OCI-LY3 (cell line): ENCODE measurements around the gene DMBX1.

Experiments
- H2AFZ ChIP-seq: fragments of 200-600, 300-600 bp; shearing (Covaris generic); 2 replicates; pipeline ENCODE4 v1.6.0; 2014; ENCODE audit warnings: antibody characterized with exemption, low read depth, low read length
- H3K27ac ChIP-seq: fragments of 200-600, 300-600 bp; sonication (generic); 2 replicates; pipeline ENCODE4 v1.5.1; 2014; ENCODE audit warnings: mild to moderate bottlenecking, low read length, moderate library complexity, mixed read lengths
- H3K27me3 ChIP-seq: fragments of 200-600, 300-600 bp; sonication (generic); 2 replicates; pipeline ENCODE4 v1.6.1; 2014; ENCODE audit warnings: low read depth, low read length, mixed read lengths
- H3K36me3 ChIP-seq: fragments of 200-600, 300-600 bp; sonication (generic); replicated peaks from 2 replicates; pipeline ENCODE3; 2014; ENCODE audit warnings: low read depth, low read length, mixed read lengths
- H3K4me1 ChIP-seq: fragments of 300-600, 200-600 bp; sonication (generic); 2 replicates; pipeline ENCODE4 v1.6.1; 2014; ENCODE audit warnings: low read length, mixed read lengths
- H3K4me2 ChIP-seq: fragments of 200-600, 300-600 bp; sonication (generic); 2 replicates; pipeline ENCODE4 v1.6.1; 2014; ENCODE audit warnings: low read length, mixed read lengths
- H3K4me3 ChIP-seq: fragments of 300-600, 200-600 bp; sonication (generic); 2 replicates; pipeline ENCODE4 v1.5.1; 2014; ENCODE audit warnings: antibody characterized with exemption, mild to moderate bottlenecking, low read length, moderate library complexity
- H3K79me2 ChIP-seq: fragments of 300-600, 200-600 bp; shearing (Covaris generic); 2 replicates; pipeline ENCODE4 v1.6.1; 2014; ENCODE audit warnings: mild to moderate bottlenecking, low read length, mixed read lengths
- H3K9ac ChIP-seq: fragments of 300-600, 200-600 bp; shearing (Covaris generic); 2 replicates; pipeline ENCODE4 v1.6.0; 2014; ENCODE audit warnings: mild to moderate bottlenecking, low read length, moderate library complexity
- H3K9me3 ChIP-seq: fragments of 200-600, 300-600 bp; shearing (Covaris generic); 2 replicates; pipeline ENCODE4 v1.6.1; 2014; ENCODE audit warnings: low read length, mixed read lengths; ENCODE audit not compliant: insufficient read depth
- H4K20me1 ChIP-seq: fragments of 200-600, 300-600 bp; sonication (generic); 2 replicates; pipeline ENCODE4 v1.6.1; 2016; ENCODE audit warnings: low read length, mixed read lengths; ENCODE audit not compliant: insufficient read depth
- EZH2phosphoT487 ChIP-seq: fragments of 200-600 bp; shearing (Covaris generic); IDR thresholded peaks from 2 replicates; pipeline ENCODE4 v1.6.1; 2018; ENCODE audit warnings: antibody characterized with exemption, mixed run types, low read depth
- TF ChIP-seq, protein P1 (sequence below): fragments of 200-600, 300-600 bp; sonication (generic); IDR thresholded peaks from 2 replicates; pipeline ENCODE4 v1.5.1; 2014; ENCODE audit warnings: antibody characterized with exemption, low read length, low read depth

DMBX1 gene

DNA sequence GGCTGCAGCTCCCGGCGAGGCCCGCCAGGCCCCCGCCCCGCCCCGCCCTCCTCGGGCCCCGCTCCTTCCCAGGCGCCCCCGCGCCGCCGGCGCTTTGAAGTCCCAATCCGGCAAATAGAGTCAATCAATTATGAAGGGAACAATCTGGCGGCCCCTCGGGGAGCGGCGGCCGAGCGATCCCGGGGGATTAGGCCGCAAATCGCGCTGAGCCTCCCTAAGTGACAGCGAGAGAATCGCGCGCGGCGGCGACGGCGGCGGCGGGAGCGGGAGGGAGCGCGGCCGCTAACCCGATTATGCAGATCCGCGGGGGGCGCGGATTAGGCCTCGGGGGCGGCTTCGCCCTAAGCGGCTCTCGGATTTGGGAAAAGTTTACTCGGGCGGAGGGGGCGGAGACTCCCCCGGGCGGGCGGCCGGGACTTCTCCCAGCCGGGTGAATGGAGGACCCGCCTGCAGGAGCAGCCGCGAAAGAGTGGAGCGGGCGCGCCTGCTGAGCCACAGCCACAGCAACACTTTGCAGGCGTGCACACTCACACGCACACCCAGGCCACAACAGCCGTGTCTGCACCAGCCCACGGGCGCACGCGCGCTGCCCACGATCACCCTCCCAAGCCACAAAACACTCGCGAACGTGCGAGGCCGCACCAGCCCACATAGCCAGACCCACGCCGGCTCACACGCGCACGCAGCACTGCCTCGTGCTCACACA is 23.0 kb upstream of the DMBX1 start:
- Histone ChIP-seq H3K27ac (no peak overlapping the region), H3K36me3 (no peaks in the 10 kb centered on the region), H3K4me1 (peaks cover 6% of the 10 kb centered on the region), H2AFZ (peak overlapping the region; percentile 9; the same call in 1 of the 2 replicates), H3K9ac (peak overlapping the region; percentile 69), H3K79me2 (no peaks in the 10 kb centered on the region), H3K4me2 (peak overlapping the region; percentile 92), H3K9me3 (no peaks in the 10 kb centered on the region), H3K4me3 (peak overlapping the region; percentile 75), H4K20me1 (no peaks in the 10 kb centered on the region), H3K27me3 (no peaks in the 10 kb centered on the region)
- TF ChIP-seq EZH2phosphoT487 = no peak
- TF ChIP-seq, protein P1, sequence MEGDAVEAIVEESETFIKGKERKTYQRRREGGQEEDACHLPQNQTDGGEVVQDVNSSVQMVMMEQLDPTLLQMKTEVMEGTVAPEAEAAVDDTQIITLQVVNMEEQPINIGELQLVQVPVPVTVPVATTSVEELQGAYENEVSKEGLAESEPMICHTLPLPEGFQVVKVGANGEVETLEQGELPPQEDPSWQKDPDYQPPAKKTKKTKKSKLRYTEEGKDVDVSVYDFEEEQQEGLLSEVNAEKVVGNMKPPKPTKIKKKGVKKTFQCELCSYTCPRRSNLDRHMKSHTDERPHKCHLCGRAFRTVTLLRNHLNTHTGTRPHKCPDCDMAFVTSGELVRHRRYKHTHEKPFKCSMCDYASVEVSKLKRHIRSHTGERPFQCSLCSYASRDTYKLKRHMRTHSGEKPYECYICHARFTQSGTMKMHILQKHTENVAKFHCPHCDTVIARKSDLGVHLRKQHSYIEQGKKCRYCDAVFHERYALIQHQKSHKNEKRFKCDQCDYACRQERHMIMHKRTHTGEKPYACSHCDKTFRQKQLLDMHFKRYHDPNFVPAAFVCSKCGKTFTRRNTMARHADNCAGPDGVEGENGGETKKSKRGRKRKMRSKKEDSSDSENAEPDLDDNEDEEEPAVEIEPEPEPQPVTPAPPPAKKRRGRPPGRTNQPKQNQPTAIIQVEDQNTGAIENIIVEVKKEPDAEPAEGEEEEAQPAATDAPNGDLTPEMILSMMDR = no peak

DNA sequence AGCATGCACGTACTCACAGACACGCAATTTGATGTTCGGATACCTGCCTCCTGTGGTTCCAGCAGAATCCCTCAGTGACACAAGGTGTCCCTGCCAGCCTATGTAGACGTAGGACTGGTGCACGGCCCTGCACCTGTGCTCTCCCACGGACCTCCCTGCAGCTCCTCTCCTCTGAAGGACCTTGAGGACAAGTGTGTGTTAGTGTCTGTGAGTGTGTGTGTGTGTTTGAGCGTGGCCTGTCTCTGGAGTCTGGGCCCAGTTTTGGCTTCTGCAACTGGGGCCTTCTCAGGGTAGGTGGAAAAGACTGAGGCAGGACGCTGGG is 22.5 kb upstream of the DMBX1 start:
- H3K27ac ChIP-seq = no peak overlapping the region
- TF ChIP-seq, protein P1 = no peak
- TF ChIP-seq EZH2phosphoT487 = no peak
- no peaks in the 10 kb centered on the region for H3K27me3 ChIP-seq
- H3K4me2 ChIP-seq = peak overlapping the region; percentile 92
- peaks cover 11% of the 10 kb centered on the region for H3K4me1 ChIP-seq
- H3K4me3 ChIP-seq = peak overlapping the region; percentile 75
- H3K36me3 ChIP-seq = no peaks in the 10 kb centered on the region
- H4K20me1 ChIP-seq = no peaks in the 10 kb centered on the region
- no peak overlapping the region for H3K9ac ChIP-seq
- no peak overlapping the region for H2AFZ ChIP-seq
- no peaks in the 10 kb centered on the region for H3K9me3 ChIP-seq
- H3K79me2 ChIP-seq = no peaks in the 10 kb centered on the region

- Histone ChIP-seq H3K27me3 (no peaks in the 10 kb centered on the region), H3K27ac (no peak overlapping the region), H3K9ac (no peak overlapping the region), H4K20me1 (no peaks in the 10 kb centered on the region), H3K9me3 (no peaks in the 10 kb centered on the region), H3K79me2 (no peaks in the 10 kb centered on the region), H3K4me1 (peaks cover 21% of the 10 kb centered on the region), H2AFZ (no peak overlapping the region), H3K36me3 (no peaks in the 10 kb centered on the region), H3K4me3 (no peak overlapping the region), H3K4me2 (no peak overlapping the region)
- TF ChIP-seq EZH2phosphoT487 = no peak
Observed at GRCh38 chr1:46469881-46470280, 19.8 kb upstream of the DMBX1 start.

DNA sequence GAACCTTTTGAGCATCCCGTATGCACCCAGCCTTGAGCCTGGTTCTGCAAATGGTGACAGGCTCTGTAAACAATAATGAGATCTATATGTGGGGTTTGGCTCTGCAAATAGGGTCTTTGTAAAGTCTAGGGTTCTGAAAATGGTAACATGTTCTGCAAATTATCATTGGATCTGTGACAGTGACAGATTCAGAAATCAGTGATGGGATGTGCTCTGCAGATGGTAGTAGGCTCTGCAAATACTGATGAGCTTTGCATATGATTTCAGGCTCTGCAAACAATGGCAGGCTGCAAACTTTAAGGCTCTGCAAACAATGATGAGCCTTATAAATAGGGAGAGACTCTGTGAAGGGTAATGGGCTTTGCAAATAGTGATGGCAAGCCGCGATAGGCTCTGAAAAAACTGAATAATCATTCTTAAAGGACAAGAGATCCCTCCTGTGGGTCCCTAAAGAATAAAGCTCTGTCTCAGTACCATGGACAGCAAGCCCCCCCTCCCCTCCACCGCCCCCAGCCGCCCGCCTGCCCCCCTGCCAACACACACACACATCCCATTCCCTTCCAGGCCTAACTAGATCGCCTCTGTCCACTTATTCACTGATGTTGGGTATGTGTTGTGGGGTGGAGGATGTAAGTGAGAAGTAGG is 17.7 kb upstream of the DMBX1 start:
- H4K20me1 ChIP-seq = no peaks in the 10 kb centered on the region
- H2AFZ ChIP-seq = no peak overlapping the region
- no peak for TF ChIP-seq EZH2phosphoT487
- TF ChIP-seq, protein P1 = no peak
- H3K4me2 ChIP-seq = peak overlapping the region; percentile 58
- H3K9ac ChIP-seq = no peak overlapping the region
- H3K36me3 ChIP-seq = no peaks in the 10 kb centered on the region
- H3K4me3 ChIP-seq = no peak overlapping the region
- no peak overlapping the region for H3K27ac ChIP-seq
- H3K9me3 ChIP-seq = no peaks in the 10 kb centered on the region
- H3K4me1 ChIP-seq = peaks cover 16% of the 10 kb centered on the region
- H3K79me2 ChIP-seq = no peaks in the 10 kb centered on the region
- no peaks in the 10 kb centered on the region for H3K27me3 ChIP-seq
